Measurements from ENCODE around the gene OAS3. TPM values are rescaled to one million over a fixed set of nuclear protein-coding genes. Genes with fewer than 3 reads are reported as not detected.

OAS3 gene
- total and polyA plus RNA-seq, 2 experiments from 2014 or later: 0.22 to 0.35 TPM

DNA sequence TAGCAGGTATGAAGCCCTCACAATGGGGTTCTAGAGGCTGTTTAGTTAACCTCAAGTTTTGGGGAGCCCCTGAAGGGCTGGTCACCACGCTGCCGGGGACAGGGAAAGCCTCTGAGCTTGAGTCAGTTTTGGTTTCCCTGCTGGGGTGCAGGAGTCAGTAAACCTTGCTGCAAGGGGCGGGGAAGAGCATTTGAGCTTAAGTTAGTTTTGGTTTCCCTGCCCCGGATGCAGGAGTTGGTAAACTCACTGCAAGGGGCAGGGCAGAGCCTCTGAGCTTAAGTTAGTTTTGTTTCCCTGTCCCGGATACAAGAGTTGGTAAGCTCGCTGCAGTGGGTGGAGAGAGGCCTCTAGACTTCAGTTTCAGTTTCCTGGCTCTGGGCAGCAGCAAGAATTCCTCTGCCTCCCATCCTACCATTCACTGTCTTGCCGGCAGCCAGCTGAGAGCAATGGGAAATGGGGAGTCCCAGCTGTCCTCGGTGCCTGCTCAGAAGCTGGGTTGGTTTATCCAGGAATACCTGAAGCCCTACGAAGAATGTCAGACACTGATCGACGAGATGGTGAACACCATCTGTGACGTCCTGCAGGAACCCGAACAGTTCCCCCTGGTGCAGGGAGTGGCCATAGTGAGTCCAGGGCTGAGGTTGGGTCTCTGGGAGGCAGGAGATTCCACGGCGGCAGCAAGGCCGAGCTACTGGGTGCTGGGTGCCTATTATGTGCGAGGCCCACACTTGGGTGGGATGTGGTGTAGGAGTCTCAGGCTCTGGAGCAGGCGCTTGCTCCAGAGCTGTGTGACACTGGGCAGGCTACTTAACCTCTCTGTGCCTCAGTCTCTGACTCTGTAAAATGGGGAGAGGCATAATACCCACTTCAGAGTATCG lies 40.1 kb downstream of the OAS3 start, which contains the start of gene OAS2:
TSS of gene OAS2 (plus strand) at position 357 of the 878 bp plus-strand sequence. CDS start at position 447, 90 bp downstream.
- peaks cover 3% of the 10 kb centered on the region; the same call in 1 of the 2 replicates for H3K4me1 ChIP-seq (ENCODE audit: insufficient read depth)
- H2AFZ ChIP-seq: peak within 1 kb of the TSS; percentile 93
- no peaks in the 10 kb centered on the region for H4K20me1 ChIP-seq (ENCODE audit: insufficient read depth)
- no peaks in the 10 kb centered on the region for H3K9me3 ChIP-seq (ENCODE audit: low read depth)
- no peak for TF ChIP-seq EZH2 (IDR thresholded peaks at IDR 0.05; ENCODE audit: insufficient read depth, poor library complexity, severe bottlenecking)
- TF ChIP-seq EZH2phosphoT487 (IDR thresholded peaks at IDR 0.05; ENCODE audit: insufficient read depth, low read depth): no peak
- no peaks in the 10 kb centered on the region for H3K27me3 ChIP-seq (replicated peaks; ENCODE audit: insufficient read depth)
- H3K9me2 ChIP-seq (ENCODE audit: insufficient read depth): no peaks in the 10 kb centered on the region
- 6 to 7% methylated on average over 19 of the region's 19 CpGs for WGBS, 2 experiments (ENCODE audit: low coverage in 1 of 2, low lambda C conversion rate in 2 of 2, missing lambda C conversion rate in 2 of 2)
- H3K4me3 ChIP-seq: peak within 1 kb of the TSS; percentile 73
- peak within 1 kb of the TSS; percentile 41 for H3K27ac ChIP-seq
- in situ Hi-C loops (cut with MboI): no loop called here
- H3K36me3 ChIP-seq (ENCODE audit: low read depth): no peaks in the 10 kb centered on the region
- peak within 1 kb of the TSS; percentile 72 for H3K9ac ChIP-seq
- DNase-seq: peak; percentile 87
- no peaks in the 10 kb centered on the region for H3F3A ChIP-seq (ENCODE audit: insufficient read depth)
- H3K79me2 ChIP-seq (ENCODE audit: insufficient read depth): no peaks in the 10 kb centered on the region
- peak within 1 kb of the TSS; percentile 91 for H3K4me2 ChIP-seq (ENCODE audit: unreplicated experiment)

DNA sequence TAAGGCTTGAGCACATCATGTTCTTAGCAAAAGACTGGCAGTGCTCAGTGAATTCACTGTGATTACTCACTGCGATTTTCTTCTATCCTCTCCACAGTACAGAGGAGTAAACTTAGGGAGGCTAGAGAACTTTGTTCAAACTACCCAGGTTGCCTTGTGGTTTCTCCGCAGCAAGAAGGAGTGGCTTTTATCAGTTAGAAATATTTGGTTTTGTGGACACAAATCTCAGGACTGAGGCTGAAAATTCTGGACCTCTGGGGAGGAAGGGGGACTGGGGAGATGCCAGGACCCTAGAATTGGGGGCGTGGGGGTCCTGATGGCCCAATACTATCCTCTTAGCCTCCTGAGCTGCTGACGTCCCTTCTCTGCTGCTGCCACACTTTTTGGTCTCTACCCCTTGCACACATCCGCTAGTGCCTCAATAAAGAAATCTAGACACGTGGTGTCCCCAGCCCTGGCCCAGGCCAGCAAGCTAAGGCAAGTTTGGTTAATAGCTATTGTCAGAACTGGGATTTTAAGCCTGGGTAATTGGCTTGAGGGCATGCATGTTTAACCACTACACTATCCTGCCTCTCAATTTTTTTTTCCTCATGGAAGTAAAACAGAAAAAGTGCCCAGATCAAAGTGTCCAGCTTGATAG lies 40.9 kb downstream of the OAS3 start:
- no peak for DNase-seq
- Histone ChIP-seq H3K9me3 (ENCODE audit: low read depth) (no peaks in the 10 kb centered on the region), H4K20me1 (ENCODE audit: insufficient read depth) (no peaks in the 10 kb centered on the region), H3K27me3 (replicated peaks; ENCODE audit: insufficient read depth) (no peaks in the 10 kb centered on the region), H3K9ac (peak overlapping the region; percentile 72), H3K79me2 (ENCODE audit: insufficient read depth) (no peaks in the 10 kb centered on the region), H3K4me2 (ENCODE audit: unreplicated experiment) (peak overlapping the region; percentile 91), H3K36me3 (ENCODE audit: low read depth) (no peaks in the 10 kb centered on the region), H3K27ac (peak overlapping the region; percentile 41), H2AFZ (peak overlapping the region; percentile 93), H3K4me1 (ENCODE audit: insufficient read depth) (0 out of 2 replicates have a peak, but pooled peaks cover 3% of the 10 kb centered on the region), H3K9me2 (ENCODE audit: insufficient read depth) (no peaks in the 10 kb centered on the region), H3K4me3 (peak overlapping the region; percentile 73), H3F3A (ENCODE audit: insufficient read depth) (no peaks in the 10 kb centered on the region)
- TF ChIP-seq EZH2phosphoT487 (IDR thresholded peaks at IDR 0.05; ENCODE audit: insufficient read depth, low read depth): no peak
- TF ChIP-seq EZH2 (IDR thresholded peaks at IDR 0.05; ENCODE audit: insufficient read depth, poor library complexity, severe bottlenecking): no peak
- in situ Hi-C loops (cut with MboI): no loop called here
- 51 to 53% methylated on average over 6 of the region's 6 CpGs for WGBS, 2 experiments (ENCODE audit: low coverage in 1 of 2, low lambda C conversion rate in 2 of 2, missing lambda C conversion rate in 2 of 2)

DNA sequence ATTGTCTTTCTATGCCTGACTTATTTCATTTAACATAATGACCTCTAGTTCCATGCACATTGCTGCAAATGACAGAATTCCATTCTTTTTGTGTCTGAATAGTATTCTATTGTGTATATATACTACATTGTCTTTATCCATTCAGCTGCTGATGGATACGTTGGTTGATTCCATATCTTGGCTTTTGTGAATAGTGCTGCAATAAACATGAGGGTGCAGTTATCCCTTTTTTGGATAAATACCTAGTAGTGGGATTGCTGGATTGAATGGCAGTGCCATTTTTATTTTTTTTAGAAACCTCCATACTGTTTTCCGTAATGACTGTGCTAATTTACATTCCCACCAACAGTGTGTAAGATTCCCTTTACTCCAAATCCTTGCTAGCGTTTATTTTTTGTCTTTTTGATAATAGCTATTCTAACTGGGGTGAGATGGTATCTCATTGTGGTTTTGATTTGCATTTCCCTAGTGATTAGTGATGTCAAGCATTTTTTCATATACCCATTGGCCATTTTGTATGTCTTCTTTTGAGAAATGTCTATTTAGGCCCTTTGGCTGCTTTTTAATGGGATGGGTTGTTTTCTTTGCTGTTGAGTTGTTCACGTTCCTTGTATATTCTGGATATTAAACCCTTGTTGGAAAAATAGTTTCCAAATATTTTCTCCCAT lies 42.4 kb downstream of the OAS3 start:
- Histone ChIP-seq H3K27ac (no peak overlapping the region), H3K9ac (no peak overlapping the region), H3K36me3 (ENCODE audit: low read depth) (no peaks in the 10 kb centered on the region), H3K4me1 (ENCODE audit: insufficient read depth) (0 out of 2 replicates have a peak, but pooled peaks cover 3% of the 10 kb centered on the region), H3K9me3 (ENCODE audit: low read depth) (no peaks in the 10 kb centered on the region), H3K4me2 (ENCODE audit: unreplicated experiment) (no peak overlapping the region), H3K9me2 (ENCODE audit: insufficient read depth) (no peaks in the 10 kb centered on the region), H3K27me3 (replicated peaks; ENCODE audit: insufficient read depth) (no peaks in the 10 kb centered on the region), H3F3A (ENCODE audit: insufficient read depth) (no peaks in the 10 kb centered on the region), H2AFZ (no peak overlapping the region), H3K4me3 (no peak overlapping the region), H3K79me2 (ENCODE audit: insufficient read depth) (no peaks in the 10 kb centered on the region), H4K20me1 (ENCODE audit: insufficient read depth) (no peaks in the 10 kb centered on the region)
- no peak for DNase-seq
- WGBS, 2 experiments (ENCODE audit: low coverage in 1 of 2, low lambda C conversion rate in 2 of 2, missing lambda C conversion rate in 2 of 2): 63 to 74% methylated on average over 4 of the region's 4 CpGs
- in situ Hi-C loops (cut with MboI): no loop called here
- no peak for TF ChIP-seq EZH2 (IDR thresholded peaks at IDR 0.05; ENCODE audit: insufficient read depth, poor library complexity, severe bottlenecking)
- no peak for TF ChIP-seq EZH2phosphoT487 (IDR thresholded peaks at IDR 0.05; ENCODE audit: insufficient read depth, low read depth)

DNA sequence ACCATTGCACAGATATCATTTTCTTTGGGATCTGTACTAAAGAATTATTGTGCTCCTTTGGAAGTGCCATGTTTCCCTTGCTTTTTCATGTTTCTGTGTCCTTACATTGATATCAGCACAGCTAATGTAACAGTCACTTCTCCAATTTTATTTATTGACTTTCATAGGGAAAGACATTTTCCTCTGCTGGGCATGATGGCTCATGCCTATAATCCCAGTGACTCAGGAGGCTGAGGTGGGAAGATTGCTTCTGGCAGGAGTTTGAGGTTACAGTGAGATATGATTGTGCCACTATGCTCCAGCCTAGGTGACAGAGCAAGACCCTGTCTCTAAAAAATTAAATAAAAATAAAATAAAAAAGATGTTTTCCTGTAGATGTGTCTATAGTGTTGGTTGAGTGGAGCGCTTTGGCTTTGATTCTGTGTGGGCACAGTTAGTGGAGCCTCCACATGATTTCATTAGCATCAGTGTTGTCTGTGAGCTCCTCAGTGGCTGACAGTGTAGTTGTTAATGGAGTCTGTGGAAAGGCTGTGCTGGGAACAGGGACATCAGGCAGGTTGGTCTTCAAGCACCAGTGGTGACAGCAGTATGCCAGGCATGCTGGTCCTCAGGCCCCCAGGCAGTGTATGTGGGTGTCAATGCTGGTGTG lies 47.5 kb downstream of the OAS3 start:
- 93% methylated on average over 1 of the region's 1 CpG for WGBS, 2 experiments (ENCODE audit: low coverage in 1 of 2, low lambda C conversion rate in 2 of 2, missing lambda C conversion rate in 2 of 2)
- H3F3A ChIP-seq (ENCODE audit: insufficient read depth): no peaks in the 10 kb centered on the region

More for the DNA sequence above, 47.5 kb downstream of the OAS3 start:
- H3K9ac ChIP-seq: no peak overlapping the region
- H3K4me3 ChIP-seq: no peak overlapping the region
- no peaks in the 10 kb centered on the region for H3K9me3 ChIP-seq (ENCODE audit: low read depth)
- no peak for TF ChIP-seq EZH2phosphoT487 (IDR thresholded peaks at IDR 0.05; ENCODE audit: insufficient read depth, low read depth)
- no peak for TF ChIP-seq EZH2 (IDR thresholded peaks at IDR 0.05; ENCODE audit: insufficient read depth, poor library complexity, severe bottlenecking)
- H3K36me3 ChIP-seq (ENCODE audit: low read depth): no peaks in the 10 kb centered on the region
- H3K27ac ChIP-seq: no peak overlapping the region
- DNase-seq: no peak
- in situ Hi-C loops (cut with MboI): no loop called here
- no peaks in the 10 kb centered on the region for H3K79me2 ChIP-seq (ENCODE audit: insufficient read depth)
- no peaks in the 10 kb centered on the region for H4K20me1 ChIP-seq (ENCODE audit: insufficient read depth)
- H2AFZ ChIP-seq: no peak overlapping the region
- H3K9me2 ChIP-seq (ENCODE audit: insufficient read depth): no peaks in the 10 kb centered on the region
- no peaks in the 10 kb centered on the region for H3K27me3 ChIP-seq (replicated peaks; ENCODE audit: insufficient read depth)
- no peak overlapping the region for H3K4me2 ChIP-seq (ENCODE audit: unreplicated experiment)
- H3K4me1 ChIP-seq (ENCODE audit: insufficient read depth): no peaks in the 10 kb centered on the region

All from GM23248 (cell line).